T-helper 1 cell (primary cell): ENCODE data around the gene C2CD2.

Source experiments
- DNase-seq, 5 donors: peaks; one replicate each; pipeline ENCODE4 v3.0.0-alpha.2; 2012 to 2020

C2CD2 gene

DNA sequence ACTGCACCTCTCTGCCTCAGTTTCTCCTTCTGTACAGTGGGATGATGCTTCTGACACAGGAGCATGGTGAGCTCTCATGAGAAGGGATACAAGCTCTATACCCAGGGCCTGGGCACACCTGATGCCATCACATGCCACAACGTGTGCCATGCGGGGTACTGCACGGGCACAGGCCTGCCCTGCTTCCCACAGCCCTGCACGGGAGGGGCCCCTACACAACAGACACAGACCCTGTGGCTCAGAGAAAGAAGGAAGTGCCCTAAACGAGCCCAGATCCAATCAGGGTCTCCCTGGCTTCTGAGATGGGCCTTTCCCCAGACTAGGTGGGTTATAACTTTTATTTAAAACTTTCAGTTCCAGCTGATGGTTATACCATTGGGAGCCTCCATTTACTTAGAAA, 24.6 kb downstream of the C2CD2 start:
- no peak for DNase-seq

DNA sequence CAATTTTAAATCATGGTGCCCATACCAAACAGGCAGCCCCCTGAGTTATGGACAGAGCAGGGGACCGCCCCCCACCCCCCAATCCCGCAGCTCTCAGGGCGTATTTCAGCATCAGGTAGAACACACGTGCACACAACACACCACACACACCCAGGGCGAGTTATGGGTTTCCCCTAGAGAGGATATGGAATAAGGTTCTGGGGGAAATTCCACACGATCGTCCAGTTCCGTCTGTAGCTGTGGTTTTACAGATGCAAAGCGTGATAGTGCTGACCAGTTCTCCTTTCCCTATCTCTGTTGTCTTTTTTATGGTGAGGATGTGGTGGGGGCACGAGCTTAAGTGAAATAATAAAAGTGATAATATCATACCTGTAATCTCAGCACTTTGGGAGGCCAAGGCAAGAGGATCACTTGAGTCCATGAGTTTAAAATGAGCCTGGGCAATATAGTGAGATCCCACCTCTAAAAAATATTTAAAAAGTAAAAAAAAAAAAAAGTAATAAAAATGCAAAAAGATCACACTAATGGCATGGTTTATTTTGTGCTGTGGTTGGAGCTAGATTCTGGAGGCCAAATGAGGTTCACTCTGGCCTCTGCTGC, 25.1 kb downstream of the C2CD2 start:
- no peak for DNase-seq

DNA sequence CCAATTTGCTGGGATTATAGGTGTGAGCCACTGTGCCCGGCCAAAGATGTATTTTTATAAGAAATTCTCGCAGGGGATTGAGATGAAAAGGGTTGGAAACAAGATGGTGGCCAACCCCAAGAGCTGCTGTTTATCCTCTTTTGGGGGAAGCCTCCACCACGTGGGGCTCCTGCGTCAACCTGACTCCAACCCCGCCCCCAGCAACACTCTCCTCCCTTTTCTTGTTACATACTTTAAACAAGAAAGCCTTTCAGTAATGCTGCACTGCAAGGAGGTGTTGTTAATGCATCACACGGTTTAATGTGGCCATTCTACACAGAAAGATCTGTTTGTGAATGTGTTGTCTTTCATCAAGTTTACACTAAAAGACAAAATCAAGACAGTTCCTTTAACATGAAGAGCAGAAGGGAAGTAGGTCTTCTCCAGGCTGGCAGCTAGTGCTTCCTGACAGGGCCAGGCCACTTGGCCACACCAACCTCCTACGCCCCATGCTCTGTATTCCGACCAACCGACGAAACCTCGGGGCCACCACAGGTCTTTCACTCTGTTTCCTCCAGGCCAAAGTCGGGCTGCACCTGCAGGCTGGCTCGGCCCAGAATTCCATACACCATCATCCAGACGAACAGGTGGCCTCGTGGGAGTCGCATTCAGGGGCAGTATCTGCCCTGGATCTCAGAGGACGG, 25.9 kb downstream of the C2CD2 start:
- DNase-seq: peak in 1 of 5 donors; percentile 12

DNA sequence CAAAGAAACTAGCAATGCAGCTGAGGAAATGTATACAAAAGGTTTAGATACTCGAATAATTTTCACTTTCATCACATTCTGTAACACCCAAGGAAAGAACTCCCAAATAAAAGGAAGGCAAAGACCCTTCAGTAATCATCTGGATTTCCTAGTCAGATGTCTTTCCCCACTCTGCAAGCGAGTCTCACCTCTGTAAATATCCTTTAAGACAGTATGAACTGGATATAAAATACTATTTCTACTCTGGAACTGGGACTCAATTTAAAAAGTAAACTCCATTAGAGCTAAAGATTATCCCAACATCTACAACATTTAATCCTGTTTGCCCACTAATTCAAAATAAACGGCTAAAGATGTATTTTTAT, 27.0 kb downstream of the C2CD2 start:
- no peak for DNase-seq

DNA sequence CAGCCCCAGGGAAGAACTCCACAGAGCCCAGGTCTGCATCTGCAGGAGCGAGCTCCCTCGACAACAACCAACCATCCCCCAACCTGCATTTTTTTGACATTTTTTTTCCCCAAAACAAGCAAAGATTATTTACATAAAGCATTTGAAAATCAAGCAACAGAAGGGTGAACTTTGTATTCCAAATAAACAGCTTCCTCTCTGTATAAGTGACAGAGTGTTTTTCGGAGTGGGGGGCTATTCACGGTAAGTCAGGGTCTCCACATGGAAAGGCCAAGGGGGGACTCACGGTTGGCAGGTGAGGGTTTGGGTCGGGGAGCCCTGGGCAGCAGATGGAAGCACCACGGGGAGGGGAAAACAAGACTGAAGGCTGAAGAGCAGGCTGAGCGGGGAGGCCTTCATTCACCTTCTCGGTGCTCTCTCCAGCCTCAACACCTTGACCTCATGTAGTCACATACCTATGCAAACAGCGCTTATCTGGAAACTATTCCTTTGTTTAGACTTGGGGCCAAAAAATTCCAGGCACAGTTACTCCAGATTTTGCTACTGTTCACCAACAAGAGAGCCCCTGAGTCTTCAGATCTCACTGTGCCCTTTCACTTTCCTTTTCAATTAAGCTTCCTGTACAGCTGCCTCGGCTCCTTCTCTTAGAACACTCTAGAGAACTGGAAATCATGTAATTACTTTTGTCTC, 27.6 kb downstream of the C2CD2 start:
- DNase-seq: peak in 2 of 5 donors; percentile 28 to 76

DNA sequence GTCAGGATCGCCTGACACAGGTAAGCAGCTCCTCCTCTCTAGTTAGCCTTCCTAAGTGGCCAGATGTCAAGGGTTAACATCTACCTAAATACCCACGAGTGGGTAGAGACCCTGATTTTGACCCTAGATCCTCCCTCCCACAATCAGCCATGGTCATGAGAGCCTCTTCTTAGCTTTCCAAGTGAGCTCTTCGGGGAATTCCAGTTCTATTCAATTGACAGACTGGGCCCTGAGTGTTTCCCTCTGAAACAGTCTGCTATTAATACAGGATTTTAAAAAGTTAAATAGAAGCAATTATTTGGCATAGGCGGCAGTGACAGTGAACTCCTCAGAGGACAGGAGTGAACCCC, 28.1 kb downstream of the C2CD2 start:
- DNase-seq: no peak

DNA sequence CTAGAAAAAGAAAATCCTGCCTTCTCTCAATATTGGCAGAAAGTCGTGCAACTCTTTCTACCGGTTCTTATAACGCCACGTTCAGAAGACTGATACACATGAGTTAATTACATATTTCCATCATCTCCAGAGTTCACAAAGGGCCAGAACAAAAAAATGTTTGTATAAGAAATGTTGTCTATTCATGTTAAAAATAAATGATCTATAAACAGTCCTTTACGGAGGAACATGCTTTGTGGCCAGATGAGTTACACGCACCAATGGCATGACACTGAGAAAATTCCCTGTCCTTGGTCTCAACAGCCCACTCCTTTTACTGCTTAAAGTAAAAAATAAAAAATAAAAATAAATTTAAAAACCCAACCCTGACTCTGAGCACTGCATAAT, 29.5 kb downstream of the C2CD2 start:
- no peak for DNase-seq

DNA sequence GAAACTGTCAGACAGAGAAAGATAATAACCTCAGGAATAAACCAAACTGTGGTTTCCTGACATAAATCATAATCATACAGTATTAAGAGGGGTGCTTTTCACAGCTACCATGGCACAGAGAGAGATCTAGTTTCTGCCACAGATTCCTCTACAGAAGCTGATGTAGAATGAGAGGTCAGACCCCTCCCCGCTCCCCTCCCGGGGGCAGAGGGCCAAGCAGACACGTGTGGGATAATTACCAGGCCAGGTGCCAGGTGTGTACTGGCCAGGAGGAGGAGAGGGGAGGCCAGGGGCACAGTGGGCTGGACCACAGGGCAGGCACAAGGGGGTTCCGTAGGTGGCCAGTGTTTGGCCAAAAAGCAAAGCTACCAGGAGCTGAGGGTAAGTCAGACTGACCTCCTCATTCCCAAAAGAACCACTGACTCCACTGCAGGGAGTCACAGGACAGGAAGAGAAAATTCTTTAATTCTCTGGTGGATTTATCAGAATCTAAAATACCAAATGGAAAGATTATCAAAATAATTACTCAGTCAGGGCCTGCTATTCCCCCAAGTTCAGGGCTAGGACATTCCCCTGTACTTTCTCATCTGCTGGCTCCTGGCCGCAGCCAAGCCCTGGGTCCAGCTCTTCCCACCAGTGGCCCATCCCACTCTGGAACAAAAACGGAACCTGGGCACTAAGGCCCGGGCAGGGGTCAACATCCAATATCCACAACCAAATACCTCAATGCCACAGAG, 30.0 kb downstream of the C2CD2 start:
- DNase-seq: no peak

DNA sequence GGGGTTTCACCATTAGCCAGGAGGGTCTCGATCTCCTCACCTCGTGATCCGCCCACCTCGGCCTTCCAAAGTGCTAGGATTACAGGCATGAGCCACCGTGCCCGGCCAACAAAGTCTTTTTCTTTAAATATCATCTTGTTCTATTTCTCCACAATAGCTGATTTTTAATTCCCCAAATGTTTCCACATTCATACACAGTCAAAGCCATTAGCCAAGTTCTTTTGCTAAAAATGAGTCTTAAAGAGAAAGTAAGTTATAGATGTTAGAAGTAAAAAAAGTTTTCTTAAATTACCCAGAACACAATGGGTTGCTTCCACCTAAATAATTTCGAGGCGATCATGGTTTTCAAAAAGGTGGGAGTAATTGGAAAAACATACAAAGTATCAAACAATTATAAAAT, 30.6 kb downstream of the C2CD2 start:
- no peak for DNase-seq

DNA sequence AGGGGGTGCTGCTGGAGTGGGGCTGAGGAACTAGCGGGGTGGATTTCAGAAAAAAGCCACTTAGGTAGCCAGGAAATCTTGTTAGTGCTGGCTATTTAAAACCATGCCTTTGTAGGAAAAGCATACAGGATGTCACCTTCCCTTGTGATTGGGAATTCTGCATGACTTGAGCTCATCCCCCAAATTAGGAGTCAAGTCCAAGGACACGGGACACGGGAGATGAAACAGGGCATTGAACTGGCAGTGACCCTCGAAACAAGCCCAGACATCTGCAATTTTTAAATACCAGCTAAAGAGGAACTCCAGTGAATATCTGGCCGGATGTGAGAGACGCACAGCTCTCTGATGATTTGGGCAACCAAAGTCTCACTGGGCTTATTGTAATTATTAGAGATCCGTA, 32.8 kb downstream of the C2CD2 start:
- DNase-seq: no peak

DNA sequence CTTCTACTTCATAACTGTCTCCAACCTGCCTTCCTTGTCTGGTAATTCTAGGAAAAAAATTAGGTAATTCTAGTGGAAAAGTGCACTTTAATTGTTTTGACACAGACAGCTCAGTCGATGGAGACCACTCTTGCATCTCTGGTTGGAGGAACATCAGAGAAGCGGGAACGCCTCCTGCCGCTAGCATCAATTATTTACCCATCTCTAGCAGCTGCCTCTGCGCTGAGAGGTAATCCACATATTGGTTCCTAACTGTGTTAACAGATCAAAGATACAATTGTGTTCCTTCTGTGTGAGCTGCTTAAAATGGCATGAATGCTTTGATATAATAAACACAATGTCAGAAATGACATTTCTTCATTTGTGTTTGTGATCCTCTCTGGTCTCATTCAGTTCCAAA, 33.3 kb downstream of the C2CD2 start:
- no peak for DNase-seq

DNA sequence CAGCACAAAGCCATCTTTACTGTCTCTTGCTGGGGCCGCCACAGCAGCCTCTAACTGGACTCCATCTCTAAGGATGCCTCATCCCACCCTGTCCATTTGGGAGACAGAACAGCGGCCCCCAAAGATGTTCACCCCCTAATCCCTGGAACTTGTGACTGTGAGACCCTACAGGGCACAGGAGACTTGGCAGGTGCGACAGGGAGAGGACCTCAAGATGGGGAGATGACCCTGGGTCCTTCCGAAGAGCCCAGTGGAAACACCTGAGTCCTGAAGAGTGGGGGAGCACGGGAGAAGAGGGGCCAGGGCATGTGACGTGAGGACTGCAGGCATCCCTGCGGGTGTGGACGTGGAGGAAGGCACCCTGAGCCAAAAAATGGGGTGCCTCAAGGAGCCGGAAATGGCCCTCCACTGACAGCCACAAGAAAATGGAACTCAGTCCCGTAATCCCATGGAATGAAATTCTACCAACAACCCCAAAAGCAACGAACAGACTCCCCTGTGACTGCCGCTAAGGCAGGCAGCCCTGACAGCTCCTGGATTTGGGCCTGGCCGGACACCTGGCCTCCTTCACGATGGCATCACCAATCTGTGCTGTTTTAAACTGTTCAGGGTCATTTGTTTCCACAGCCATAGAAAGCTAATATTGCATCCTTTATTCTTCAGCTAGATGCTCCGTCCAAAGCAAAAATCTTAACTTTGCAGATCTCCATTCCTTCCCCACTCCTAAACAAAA, 34.0 kb downstream of the C2CD2 start:
- DNase-seq: no peak

DNA sequence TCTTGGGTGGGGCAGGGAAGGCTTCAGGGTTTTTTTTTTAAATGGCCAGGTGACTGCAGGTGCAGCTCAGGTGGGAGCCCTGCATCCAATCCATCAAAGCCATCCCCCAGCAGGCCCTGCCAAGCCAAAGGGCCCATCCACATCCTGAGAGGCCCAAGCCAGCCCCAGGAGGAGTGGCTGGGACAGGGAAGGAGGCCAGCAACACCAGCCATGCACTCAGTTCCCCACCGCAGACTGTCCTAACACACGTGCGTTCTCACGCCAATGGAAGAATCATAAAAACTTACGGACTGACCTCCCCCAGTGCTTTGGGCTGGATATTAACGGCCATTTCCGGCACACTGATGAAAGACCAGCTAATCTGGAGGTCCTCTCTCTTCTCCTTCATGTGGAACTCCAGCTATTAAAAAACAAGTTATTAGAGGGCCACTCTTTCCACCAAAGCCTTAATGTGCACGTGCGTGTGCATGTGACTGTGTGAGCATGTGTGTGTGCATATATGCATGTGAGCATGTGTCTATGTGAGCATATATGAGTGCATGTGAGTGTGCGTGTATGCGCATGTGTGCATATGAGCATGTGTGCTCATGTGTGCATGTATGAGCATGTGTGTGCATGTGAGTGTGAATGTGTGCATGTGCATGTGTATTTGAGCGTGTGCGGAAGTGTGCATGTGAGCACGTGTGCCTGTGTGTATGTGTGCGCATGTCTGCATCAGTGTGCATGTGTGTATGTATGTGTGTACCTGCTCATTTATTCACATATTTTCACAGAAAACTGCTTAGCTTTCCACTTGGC, 35.1 kb downstream of the C2CD2 start:
- no peak for DNase-seq

DNA sequence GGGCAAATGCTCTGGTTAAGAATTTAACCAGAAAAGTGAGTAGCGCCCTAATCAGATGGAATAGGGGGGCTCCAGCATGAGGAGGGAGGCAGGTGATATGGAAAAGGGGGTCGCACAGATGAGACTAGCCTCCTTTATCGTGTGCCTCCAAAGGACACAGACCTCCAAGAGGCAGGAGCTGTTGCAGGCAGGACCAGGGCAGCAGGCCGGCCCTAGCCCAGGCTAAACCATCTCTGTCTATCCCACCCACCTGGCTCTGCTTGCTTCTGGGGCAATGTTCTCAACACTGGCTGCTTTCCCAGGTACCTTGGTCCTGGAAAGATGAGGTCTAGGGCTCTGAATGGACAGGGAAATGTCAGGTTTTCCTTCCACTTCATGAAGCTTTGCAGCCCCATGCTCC, 36.3 kb downstream of the C2CD2 start:
- no peak for DNase-seq

DNA sequence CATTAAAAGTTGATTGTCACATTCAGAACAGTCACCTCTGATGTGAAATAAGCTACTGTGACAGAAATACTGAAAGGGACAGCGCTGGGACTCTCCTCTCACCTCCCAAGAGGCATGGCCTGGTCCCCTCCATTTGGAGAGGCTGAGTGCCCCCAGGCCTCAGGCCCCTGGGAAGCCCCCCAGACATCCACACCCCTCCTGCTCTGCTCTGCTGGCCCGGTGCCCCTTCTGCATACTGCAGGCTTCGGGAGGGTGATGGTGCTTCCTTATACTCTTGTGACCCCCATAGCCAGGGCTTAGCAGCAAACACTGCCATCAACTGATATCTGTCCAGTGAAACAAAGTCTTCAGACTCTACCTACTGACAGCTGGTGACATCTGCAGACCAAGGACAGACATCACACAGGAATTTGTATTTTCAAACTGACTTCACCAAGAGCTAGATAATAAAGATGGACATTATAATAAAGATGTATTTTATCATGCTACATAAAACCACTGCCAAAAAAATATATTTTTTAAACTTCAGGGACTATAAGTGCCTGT, 36.9 kb downstream of the C2CD2 start:
- no peak for DNase-seq

DNA sequence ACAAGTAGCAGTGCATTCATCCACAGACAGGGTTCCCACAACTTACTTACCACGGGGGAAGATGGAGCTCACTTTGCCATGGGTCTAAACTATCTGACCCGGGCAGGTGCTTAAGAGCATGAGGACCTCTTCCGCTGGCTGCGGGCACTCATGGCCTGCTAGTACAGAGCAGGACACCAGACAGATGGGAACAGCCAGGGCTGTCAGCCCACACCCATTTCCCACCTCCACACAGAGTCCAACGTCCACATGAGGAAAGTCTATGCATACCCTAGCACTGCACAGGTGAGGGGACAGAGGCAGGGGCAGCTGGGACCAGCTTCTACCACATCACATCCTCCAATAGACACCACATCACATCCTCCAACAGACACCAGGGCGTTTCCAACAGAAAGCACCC, 38.9 kb downstream of the C2CD2 start:
- DNase-seq: no peak

DNA sequence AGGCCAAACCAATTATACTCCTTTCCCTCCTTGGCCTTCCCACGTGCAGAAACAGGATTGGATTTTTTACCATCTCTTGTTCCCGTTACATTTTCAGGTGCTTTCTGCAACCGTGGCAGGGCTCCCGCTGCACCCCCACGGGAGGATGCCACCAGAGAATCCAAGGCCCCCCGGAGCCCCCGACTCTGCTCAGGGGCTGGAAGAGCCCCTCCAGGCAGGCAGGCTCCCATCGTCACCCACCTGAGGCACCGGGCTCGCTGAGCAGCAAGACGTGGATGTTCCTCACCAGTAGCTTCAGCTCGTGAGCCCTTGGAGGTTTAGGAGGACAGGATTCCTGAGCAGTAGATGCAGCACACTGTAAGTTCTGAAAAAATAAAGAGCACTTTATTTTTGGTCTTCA, 39.5 kb downstream of the C2CD2 start:
- DNase-seq: no peak

DNA sequence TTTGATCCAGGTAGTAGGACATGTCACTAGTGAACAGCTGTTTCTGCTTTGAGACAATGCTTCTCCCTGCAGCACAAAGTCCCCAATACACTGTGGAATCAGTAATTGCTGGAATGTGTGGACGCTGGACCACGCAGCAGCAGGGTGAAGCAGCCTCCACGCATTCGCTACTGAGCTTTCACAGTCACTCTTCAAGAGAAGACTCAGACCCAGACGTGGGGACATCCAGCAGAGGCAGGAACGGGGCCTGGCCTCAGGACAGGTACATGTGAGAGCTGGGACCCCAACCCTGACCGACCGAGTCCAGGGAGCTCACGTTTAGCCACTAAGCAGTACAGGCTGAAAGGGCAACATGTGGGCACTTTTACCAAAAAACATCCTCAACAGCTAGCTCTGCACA, 40.6 kb downstream of the C2CD2 start:
- DNase-seq: no peak

DNA sequence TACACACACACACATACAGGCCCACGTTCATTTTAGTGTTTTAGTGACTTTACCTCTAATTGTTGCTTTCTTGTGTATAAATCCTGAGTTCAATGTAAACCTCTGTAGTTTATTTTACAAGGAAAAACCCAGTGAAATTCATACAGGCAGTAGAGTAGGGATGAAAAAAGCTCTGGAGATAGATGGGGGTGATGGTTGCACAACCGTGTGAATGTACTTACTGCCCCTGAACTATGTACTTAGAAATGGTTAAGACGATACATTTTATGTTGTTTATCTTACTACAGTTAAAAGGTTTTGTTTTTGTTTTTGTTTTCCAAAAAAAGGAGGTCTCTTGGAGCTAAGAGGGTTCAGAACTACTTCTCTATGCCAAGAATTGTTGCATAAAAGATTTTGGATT, 45.0 kb downstream of the C2CD2 start:
- no peak for DNase-seq

DNA sequence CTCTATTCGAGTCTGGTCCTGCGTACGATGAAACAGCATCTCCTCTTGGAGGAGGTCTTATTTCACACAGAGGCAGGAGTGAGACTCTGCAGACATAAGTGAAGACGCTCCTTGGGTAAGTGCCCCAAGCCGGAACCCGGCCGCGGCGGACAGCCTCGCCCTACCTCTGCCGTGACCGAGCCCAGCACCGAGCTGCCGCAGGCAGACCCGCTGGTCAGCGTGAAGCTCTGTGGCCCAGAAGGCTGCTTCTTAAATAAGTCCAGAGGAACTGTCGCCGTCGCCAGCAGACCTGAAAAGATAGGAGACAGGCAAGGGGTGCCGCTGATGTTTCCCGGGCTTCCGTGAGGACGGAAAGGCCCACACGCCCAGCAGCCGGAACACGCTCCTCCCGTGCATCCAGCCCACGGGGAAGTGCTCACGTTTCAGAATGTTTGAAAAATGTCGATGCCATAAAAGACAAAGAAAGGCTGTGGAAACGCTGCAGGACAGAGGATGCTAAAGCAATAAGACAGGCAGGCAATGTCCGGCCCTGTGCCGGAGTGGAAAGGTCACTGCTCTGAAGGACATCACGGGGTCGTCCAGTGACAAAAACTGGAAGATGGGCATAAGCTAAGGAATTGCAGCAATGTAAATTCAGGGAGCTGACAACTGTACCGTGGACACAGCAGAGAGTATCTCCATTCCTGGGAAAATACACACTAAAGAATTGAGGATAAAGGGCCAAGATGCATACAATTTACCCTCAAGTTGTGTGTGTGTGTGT, 46.1 kb downstream of the C2CD2 start:
- DNase-seq: no peak

DNA sequence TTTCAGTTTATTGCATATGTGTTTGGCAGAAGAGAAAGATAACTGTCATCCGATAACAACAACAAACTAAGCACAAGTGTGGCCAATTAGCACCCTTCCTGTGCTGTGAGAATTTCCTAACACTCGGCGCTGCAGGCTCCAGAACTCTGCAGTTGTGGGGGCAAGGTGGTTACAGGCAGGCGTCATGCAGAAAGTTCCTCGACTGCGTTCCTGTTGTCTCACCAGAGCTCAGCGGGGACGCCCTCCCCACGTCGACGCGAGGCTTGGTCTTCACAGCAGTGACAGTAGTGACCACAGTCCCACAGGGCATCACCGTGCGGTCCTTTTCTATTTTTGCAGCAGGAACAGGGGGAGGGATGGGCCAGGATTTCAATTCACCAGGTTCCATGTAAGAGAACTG, 47.0 kb downstream of the C2CD2 start:
- DNase-seq: no peak
